ENCODE results near the gene KRTAP4-8.

The KRTAP4-8 gene

DNA sequence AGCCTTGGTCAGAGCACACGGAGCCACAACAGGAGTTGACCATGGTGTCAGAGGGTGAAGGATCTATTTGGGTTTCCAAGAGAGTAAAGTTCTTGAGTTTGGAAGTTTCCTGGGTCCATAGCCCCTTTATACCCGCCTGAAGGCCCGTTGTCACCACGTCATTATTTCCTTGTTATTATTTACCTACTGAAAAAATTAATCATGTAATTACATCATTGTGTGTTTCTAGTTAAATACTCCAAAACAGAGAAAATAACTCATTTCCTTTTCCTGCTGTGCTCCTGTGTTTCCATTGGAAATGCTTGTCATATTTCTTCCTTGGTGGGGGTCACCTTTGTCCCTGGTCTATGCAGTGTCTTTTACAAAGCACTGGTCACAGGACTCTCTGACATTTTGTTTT lies at the start of gene KRTAP4-8:
Gene KRTAP4-8 (minus strand): TSS at position 101 of the 400 bp plus-strand sequence. CDS start 58 bp downstream, at position 43.
- no peak for TF ChIP-seq TCF12 (IDR thresholded peaks at IDR 0.05; ENCODE audit: low read depth)
- no peak for TF ChIP-seq RAD21 (IDR thresholded peaks at IDR 0.05; ENCODE audit: low read depth)
- TF ChIP-seq, protein P1, sequence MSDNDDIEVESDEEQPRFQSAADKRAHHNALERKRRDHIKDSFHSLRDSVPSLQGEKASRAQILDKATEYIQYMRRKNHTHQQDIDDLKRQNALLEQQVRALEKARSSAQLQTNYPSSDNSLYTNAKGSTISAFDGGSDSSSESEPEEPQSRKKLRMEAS (IDR thresholded peaks at IDR 0.05), result no peak
- no peak for TF ChIP-seq REST (IDR thresholded peaks at IDR 0.05; ENCODE audit: low read depth)
- TF ChIP-seq, protein P2, sequence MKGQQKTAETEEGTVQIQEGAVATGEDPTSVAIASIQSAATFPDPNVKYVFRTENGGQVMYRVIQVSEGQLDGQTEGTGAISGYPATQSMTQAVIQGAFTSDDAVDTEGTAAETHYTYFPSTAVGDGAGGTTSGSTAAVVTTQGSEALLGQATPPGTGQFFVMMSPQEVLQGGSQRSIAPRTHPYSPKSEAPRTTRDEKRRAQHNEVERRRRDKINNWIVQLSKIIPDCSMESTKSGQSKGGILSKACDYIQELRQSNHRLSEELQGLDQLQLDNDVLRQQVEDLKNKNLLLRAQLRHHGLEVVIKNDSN (IDR thresholded peaks at IDR 0.05), result no peak
- no peak for TF ChIP-seq TEAD4 (IDR thresholded peaks at IDR 0.05)
- TF ChIP-seq FOXM1 (IDR thresholded peaks at IDR 0.05; ENCODE audit: borderline replicate concordance, low read depth), result no peak
- no peak for TF ChIP-seq TAF1 (IDR thresholded peaks at IDR 0.05; ENCODE audit: low read depth)

DNA sequence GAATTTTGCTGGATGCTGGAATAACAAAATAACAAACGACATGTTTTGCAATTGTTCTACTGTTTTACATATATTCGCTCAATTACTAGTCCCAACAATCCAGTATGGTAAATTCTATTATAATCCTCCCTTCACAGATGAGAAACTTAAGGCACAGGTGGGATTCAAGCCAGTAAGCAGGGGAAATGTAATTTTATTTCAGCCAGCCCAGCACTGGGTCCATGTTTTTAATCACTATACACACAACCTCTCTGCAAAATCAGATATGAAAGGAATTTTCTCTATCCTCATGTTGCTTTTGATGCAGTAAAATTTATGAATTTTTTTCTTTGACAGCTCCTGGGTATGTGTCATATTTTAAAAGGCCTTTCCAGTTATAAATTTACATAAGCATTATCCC lies 47.3 kb upstream of the KRTAP4-8 start:
- TF ChIP-seq, protein P2 (IDR thresholded peaks at IDR 0.05), result no peak
- no peak for TF ChIP-seq ZBTB7A (IDR thresholded peaks at IDR 0.05; ENCODE audit: low read depth)
- TF ChIP-seq RAD21 (IDR thresholded peaks at IDR 0.05; ENCODE audit: low read depth), result no peak
- TF ChIP-seq CEBPB (IDR thresholded peaks at IDR 0.05), result no peak
- TF ChIP-seq TCF12 (IDR thresholded peaks at IDR 0.05; ENCODE audit: low read depth), result no peak
- TF ChIP-seq EP300 (IDR thresholded peaks at IDR 0.05; ENCODE audit: borderline replicate concordance), result no peak
- no peak for TF ChIP-seq CREB1 (IDR thresholded peaks at IDR 0.05; ENCODE audit: low read depth)
- no peak for TF ChIP-seq TAF1 (IDR thresholded peaks at IDR 0.05; ENCODE audit: low read depth)
- TF ChIP-seq REST (IDR thresholded peaks at IDR 0.05; ENCODE audit: low read depth), result no peak
- TF ChIP-seq NFIC (IDR thresholded peaks at IDR 0.05), result no peak
- no peak for TF ChIP-seq TEAD4 (IDR thresholded peaks at IDR 0.05)
- TF ChIP-seq, protein P1 (IDR thresholded peaks at IDR 0.05), result no peak
- TF ChIP-seq FOXM1 (IDR thresholded peaks at IDR 0.05; ENCODE audit: borderline replicate concordance, low read depth), result no peak

DNA sequence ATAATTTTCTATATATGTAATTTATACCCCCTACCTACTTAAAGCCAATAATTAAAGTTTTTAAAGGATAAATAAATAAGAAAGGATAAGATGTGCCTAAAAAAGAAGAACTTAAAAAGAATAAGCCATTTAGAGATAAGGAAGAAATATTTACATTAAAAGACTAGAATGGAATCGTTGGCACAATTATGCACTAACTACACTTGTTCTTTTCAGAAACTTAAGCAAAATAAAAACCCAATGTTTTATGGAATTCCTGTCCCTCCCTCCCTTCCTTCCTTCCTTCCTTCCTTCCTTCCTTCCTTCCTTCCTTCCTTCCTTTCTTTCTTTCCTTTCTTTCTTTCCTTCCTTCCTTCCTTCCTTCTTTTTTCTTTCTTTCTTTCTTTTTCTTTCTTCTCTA lies 46.9 kb upstream of the KRTAP4-8 start:
- no peak for TF ChIP-seq TAF1 (IDR thresholded peaks at IDR 0.05; ENCODE audit: low read depth)
- TF ChIP-seq TEAD4 (IDR thresholded peaks at IDR 0.05), result no peak
- no peak for TF ChIP-seq REST (IDR thresholded peaks at IDR 0.05; ENCODE audit: low read depth)
- no peak for TF ChIP-seq ZBTB7A (IDR thresholded peaks at IDR 0.05; ENCODE audit: low read depth)
- TF ChIP-seq FOXM1 (IDR thresholded peaks at IDR 0.05; ENCODE audit: borderline replicate concordance, low read depth), result no peak
- no peak for TF ChIP-seq YY1 (IDR thresholded peaks at IDR 0.05; ENCODE audit: low read depth)
- TF ChIP-seq NFIC (IDR thresholded peaks at IDR 0.05), result no peak
- TF ChIP-seq, protein P1 (IDR thresholded peaks at IDR 0.05), result no peak
- TF ChIP-seq, protein P2 (IDR thresholded peaks at IDR 0.05), result no peak
- TF ChIP-seq EP300 (IDR thresholded peaks at IDR 0.05; ENCODE audit: borderline replicate concordance), result no peak
- TF ChIP-seq EGR1 (IDR thresholded peaks at IDR 0.05), result no peak
- no peak for TF ChIP-seq RAD21 (IDR thresholded peaks at IDR 0.05; ENCODE audit: low read depth)
- TF ChIP-seq CREB1 (IDR thresholded peaks at IDR 0.05; ENCODE audit: low read depth), result no peak
- TF ChIP-seq CEBPB (IDR thresholded peaks at IDR 0.05), result no peak
- no peak for TF ChIP-seq TCF12 (IDR thresholded peaks at IDR 0.05; ENCODE audit: low read depth)

DNA sequence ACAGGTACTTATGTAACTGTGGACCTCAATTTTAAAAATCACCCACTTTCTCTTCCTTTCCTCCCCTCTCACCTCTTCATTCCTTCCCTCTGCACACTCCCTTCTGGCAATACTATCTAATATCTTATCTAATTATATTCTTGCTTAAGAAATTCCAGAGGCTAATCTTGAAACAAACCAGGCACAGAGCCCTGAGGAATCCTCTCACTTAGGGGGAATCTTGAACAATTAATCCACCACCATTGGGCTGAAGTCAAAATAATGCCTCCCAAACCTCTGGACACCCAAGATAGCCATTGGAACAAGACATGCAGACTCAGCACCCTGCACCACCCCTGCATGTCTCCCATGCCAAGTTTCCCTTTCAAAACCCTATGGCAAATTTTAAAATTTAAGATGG lies 43.4 kb upstream of the KRTAP4-8 start:
- no peak for TF ChIP-seq ZBTB7A (IDR thresholded peaks at IDR 0.05; ENCODE audit: low read depth)
- TF ChIP-seq, protein P2 (IDR thresholded peaks at IDR 0.05), result no peak
- TF ChIP-seq TAF1 (IDR thresholded peaks at IDR 0.05; ENCODE audit: low read depth), result no peak
- TF ChIP-seq FOXM1 (IDR thresholded peaks at IDR 0.05; ENCODE audit: borderline replicate concordance, low read depth), result no peak
- no peak for TF ChIP-seq EGR1 (IDR thresholded peaks at IDR 0.05)
- no peak for TF ChIP-seq TCF12 (IDR thresholded peaks at IDR 0.05; ENCODE audit: low read depth)
- TF ChIP-seq, protein P1 (IDR thresholded peaks at IDR 0.05), result no peak
- no peak for TF ChIP-seq CEBPB (IDR thresholded peaks at IDR 0.05)
- no peak for TF ChIP-seq NFIC (IDR thresholded peaks at IDR 0.05)
- TF ChIP-seq EP300 (IDR thresholded peaks at IDR 0.05; ENCODE audit: borderline replicate concordance), result no peak
- no peak for TF ChIP-seq TEAD4 (IDR thresholded peaks at IDR 0.05)
- no peak for TF ChIP-seq RAD21 (IDR thresholded peaks at IDR 0.05; ENCODE audit: low read depth)
- TF ChIP-seq CREB1 (IDR thresholded peaks at IDR 0.05; ENCODE audit: low read depth), result no peak
- no peak for TF ChIP-seq REST (IDR thresholded peaks at IDR 0.05; ENCODE audit: low read depth)
